Measurements from ENCODE around the gene SPATS2.

- TF ChIP-seq CTCF (IDR thresholded peaks at IDR 0.05) (no peak), POLR2A (IDR thresholded peaks at IDR 0.05) (no peak)
Observed at GRCh38 chr12:49375406-49375805, 8.1 kb downstream of the SPATS2 start.

All from ovary (tissue), 3 donors.